HEK293 (cell line): ENCODE measurements around the gene FSD2.

Experiments used
- CTCF ChIA-PET: fragments of 350-600 bp; formaldehyde crosslinking; extraction: SDS; loops from one replicate; lab custom pipeline; 2021; ENCODE audit warnings: antibody characterized with exemption; lab: Yijun Ruan, JAX
- POLR2A ChIA-PET: fragments of 300-600 bp; formaldehyde crosslinking; extraction: SDS; loops from one replicate; lab custom pipeline; 2020; ENCODE audit warnings: antibody characterized with exemption, inconsistent platforms; lab: Yijun Ruan, JAX
- H3K27ac ChIP-seq: fragments of 200-500 bp; sonication (Bioruptor generic); 2 replicates; pipeline ENCODE4 v1.5.1; 2014; ENCODE audit warnings: low read depth, low read length, control low read depth, inconsistent platforms; ENCODE audit errors: extremely low read depth
- H3K36me3 ChIP-seq, 2 experiments: fragments of 200-500 bp in 1 of 2; sonication (Bioruptor generic) in 1 of 2; 1 replicate in 1 of 2; 2 replicates in 1 of 2; pipeline ENCODE4 v1.5.1; 2014 to 2017; ENCODE audit warnings: inconsistent platforms in 2 of 2, low read length in 2 of 2; ENCODE audit not compliant: control insufficient read depth in 2 of 2, insufficient read depth in 1 of 2
- H3K4me1 ChIP-seq: fragments of 200-500 bp; sonication (Bioruptor generic); 2 replicates; pipeline ENCODE4 v1.5.1; 2014; ENCODE audit warnings: mild to moderate bottlenecking, low read length, inconsistent platforms; ENCODE audit not compliant: control insufficient read depth, insufficient read depth
- H3K4me3 ChIP-seq: 2 replicates; pipeline ENCODE4 v1.5.1; 2011; ENCODE audit warnings: low read depth, mild to moderate bottlenecking, control low read depth, low read length, moderate library complexity
- H3K9me3 ChIP-seq: fragments of 200-500 bp; sonication (Bioruptor generic); 2 replicates; pipeline ENCODE4 v1.5.1; 2014; ENCODE audit warnings: low read depth, low read length, inconsistent platforms; ENCODE audit not compliant: control insufficient read depth, insufficient read depth
- GLI4 ChIP-seq: fragments of 450-650 bp; formaldehyde crosslinking; IDR thresholded peaks from 2 replicates; pipeline ENCODE4 v1.5.1; 2016; ENCODE audit warnings: missing biosample characterization, missing genetic modification characterization
- GLIS1 ChIP-seq: fragments of 450-650 bp; formaldehyde crosslinking; IDR thresholded peaks from 2 replicates; pipeline ENCODE4 v1.5.1; 2016; ENCODE audit warnings: missing biosample characterization, missing genetic modification characterization
- IKZF3 ChIP-seq: fragments of 450-650 bp; IDR thresholded peaks from 2 replicates; pipeline ENCODE4 v1.5.0; 2018; ENCODE audit warnings: missing biosample characterization, mild to moderate bottlenecking, missing genetic modification characterization, moderate library complexity
- KLF7 ChIP-seq: fragments of 450-650 bp; formaldehyde crosslinking; IDR thresholded peaks from 2 replicates; pipeline ENCODE4 v1.5.1; 2016; ENCODE audit warnings: missing biosample characterization, missing genetic modification characterization, borderline replicate concordance
- KLF8 ChIP-seq: fragments of 450-650 bp; formaldehyde crosslinking; IDR thresholded peaks from 2 replicates; pipeline ENCODE4 v1.5.1; 2016; ENCODE audit warnings: missing biosample characterization, missing genetic modification characterization
- YY1 ChIP-seq: fragments of 450-650 bp; formaldehyde crosslinking; IDR thresholded peaks from 2 replicates; pipeline ENCODE4 v1.5.1; 2018; ENCODE audit warnings: missing biosample characterization, missing genetic modification characterization
- ZBTB11 ChIP-seq: fragments of 450-650 bp; formaldehyde crosslinking; conservative IDR thresholded peaks from 2 replicates; pipeline ENCODE4 v1.5.1; 2016; ENCODE audit warnings: low read depth, missing biosample characterization, missing genetic modification characterization
- ZBTB20 ChIP-seq: fragments of 450-650 bp; formaldehyde crosslinking; IDR thresholded peaks from 2 replicates; pipeline ENCODE4 v1.5.1; 2016; ENCODE audit warnings: missing biosample characterization, missing genetic modification characterization
- ZBTB44 ChIP-seq: fragments of 450-650 bp; IDR thresholded peaks from 2 replicates; pipeline ENCODE4 v1.5.1; 2018; ENCODE audit warnings: missing biosample characterization, mild to moderate bottlenecking, missing genetic modification characterization
- ZBTB48 ChIP-seq: fragments of 450-650 bp; formaldehyde crosslinking; IDR thresholded peaks from 2 replicates; pipeline ENCODE4 v1.5.1; 2016; ENCODE audit warnings: missing biosample characterization, missing genetic modification characterization
- ZNF121 ChIP-seq: fragments of 450-650 bp; formaldehyde crosslinking; IDR thresholded peaks from 2 replicates; pipeline ENCODE4 v1.5.1; 2016; ENCODE audit warnings: missing biosample characterization, missing genetic modification characterization
- ZNF157 ChIP-seq: fragments of 450-650 bp; formaldehyde crosslinking; IDR thresholded peaks from 2 replicates; pipeline ENCODE4 v1.5.1; 2016; ENCODE audit warnings: missing biosample characterization, missing genetic modification characterization
- ZNF16 ChIP-seq: fragments of 450-650 bp; formaldehyde crosslinking; IDR thresholded peaks from 2 replicates; pipeline ENCODE4 v1.5.1; 2016; ENCODE audit warnings: low read depth, missing biosample characterization, missing genetic modification characterization
- ZNF184 ChIP-seq: fragments of 450-650 bp; IDR thresholded peaks from 2 replicates; pipeline ENCODE4 v1.5.1; 2018; ENCODE audit warnings: missing biosample characterization, mild to moderate bottlenecking, missing genetic modification characterization
- ZNF23 ChIP-seq: fragments of 450-650 bp; formaldehyde crosslinking; IDR thresholded peaks from 2 replicates; pipeline ENCODE4 v1.5.1; 2016; ENCODE audit warnings: missing biosample characterization, missing genetic modification characterization, borderline replicate concordance
- ZNF248 ChIP-seq: fragments of 450-650 bp; formaldehyde crosslinking; IDR thresholded peaks from 2 replicates; pipeline ENCODE4 v1.5.1; 2017; ENCODE audit warnings: missing biosample characterization, missing genetic modification characterization
- ZNF266 ChIP-seq: fragments of 450-650 bp; formaldehyde crosslinking; IDR thresholded peaks from 2 replicates; pipeline ENCODE4 v1.5.1; 2016; ENCODE audit warnings: missing biosample characterization, missing genetic modification characterization, low read depth
- ZNF292 ChIP-seq: fragments of 450-650 bp; formaldehyde crosslinking; IDR thresholded peaks from 2 replicates; pipeline ENCODE4 v1.5.1; 2016; ENCODE audit warnings: low read depth, missing biosample characterization, missing genetic modification characterization, borderline replicate concordance
- ZNF335 ChIP-seq: fragments of 450-650 bp; formaldehyde crosslinking; conservative IDR thresholded peaks from 2 replicates; pipeline ENCODE4 v1.5.1; 2016; ENCODE audit warnings: missing biosample characterization, missing genetic modification characterization
- ZNF354C ChIP-seq: fragments of 450-650 bp; formaldehyde crosslinking; IDR thresholded peaks from 2 replicates; pipeline ENCODE4 v1.5.1; 2016; ENCODE audit warnings: missing biosample characterization, missing genetic modification characterization, low read depth, borderline replicate concordance
- ZNF48 ChIP-seq: fragments of 450-650 bp; formaldehyde crosslinking; IDR thresholded peaks from 2 replicates; pipeline ENCODE4 v1.5.1; 2016; ENCODE audit warnings: missing biosample characterization, missing genetic modification characterization
- ZNF561 ChIP-seq: fragments of 450-650 bp; IDR thresholded peaks from 2 replicates; pipeline ENCODE4 v1.5.1; 2018; ENCODE audit warnings: missing biosample characterization, missing genetic modification characterization, borderline replicate concordance
- ZNF580 ChIP-seq: fragments of 450-650 bp; formaldehyde crosslinking; IDR thresholded peaks from 2 replicates; pipeline ENCODE4 v1.5.1; 2016; ENCODE audit warnings: missing biosample characterization, missing genetic modification characterization
- ZNF600 ChIP-seq: fragments of 450-650 bp; formaldehyde crosslinking; IDR thresholded peaks from 2 replicates; pipeline ENCODE4 v1.5.1; 2016; ENCODE audit warnings: missing biosample characterization, missing genetic modification characterization
- ZNF626 ChIP-seq: fragments of 450-650 bp; sonication (Bioruptor Pico); formaldehyde crosslinking; IDR thresholded peaks from 2 replicates; pipeline ENCODE4 v1.5.1; 2018; ENCODE audit warnings: missing biosample characterization, missing genetic modification characterization, inconsistent platforms
- ZNF658 ChIP-seq: fragments of 450-650 bp; formaldehyde crosslinking; IDR thresholded peaks from 2 replicates; pipeline ENCODE4; 2016; ENCODE audit warnings: missing biosample characterization, missing genetic modification characterization
- ZNF76 ChIP-seq: fragments of 450-650 bp; formaldehyde crosslinking; IDR thresholded peaks from 2 replicates; pipeline ENCODE4; 2016; ENCODE audit warnings: low read depth, missing biosample characterization, missing genetic modification characterization, borderline replicate concordance
- TF ChIP-seq, protein P1 (sequence below): fragments of 450-650 bp; formaldehyde crosslinking; IDR thresholded peaks from 2 replicates; pipeline ENCODE4 v1.5.1; 2016; ENCODE audit warnings: missing biosample characterization, missing genetic modification characterization
- TF ChIP-seq, protein P2 (sequence below): fragments of 450-650 bp; formaldehyde crosslinking; IDR thresholded peaks from 2 replicates; pipeline ENCODE4 v1.5.1; 2016; ENCODE audit warnings: missing biosample characterization, missing genetic modification characterization

Gene FSD2

GRCh38 chr15:82750831-82751180 lies 55.1 kb downstream of the FSD2 start (continued):
- TF ChIP-seq, protein P1, sequence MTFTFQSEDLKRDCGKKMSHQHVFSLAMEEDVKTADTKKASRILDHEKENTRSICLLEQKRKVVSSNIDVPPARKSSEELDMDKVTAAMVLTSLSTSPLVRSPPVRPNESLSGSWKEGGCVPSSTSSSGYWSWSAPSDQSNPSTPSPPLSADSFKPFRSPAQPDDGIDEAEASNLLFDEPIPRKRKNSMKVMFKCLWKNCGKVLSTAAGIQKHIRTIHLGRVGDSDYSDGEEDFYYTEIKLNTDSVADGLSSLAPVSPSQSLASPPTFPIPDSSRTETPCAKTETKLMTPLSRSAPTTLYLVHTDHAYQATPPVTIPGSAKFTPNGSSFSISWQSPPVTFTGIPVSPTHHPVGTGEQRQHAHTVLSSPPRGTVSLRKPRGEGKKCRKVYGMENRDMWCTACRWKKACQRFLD (tag by site-specific recombination): no peak
- TF ChIP-seq ZNF248: no peak
- TF ChIP-seq YY1 (tag by site-specific recombination): no peak
- TF ChIP-seq ZNF354C (tag by site-specific recombination): no peak
- TF ChIP-seq ZBTB48 (tag by site-specific recombination): no peak
- TF ChIP-seq ZNF23 (tag by site-specific recombination): no peak
- TF ChIP-seq ZNF292 (tag by site-specific recombination): no peak
- TF ChIP-seq ZNF626 (tag by site-specific recombination): no peak
- no peak for TF ChIP-seq ZNF335 (tag by site-specific recombination)
- no peak for TF ChIP-seq GLI4
- TF ChIP-seq GLIS1 (tag by site-specific recombination): no peak

- CTCF ChIA-PET: interaction anchor here (0.6 to 1.5 kb wide), 9 partner anchors 8 to 518 kb away, joined by 3 to 6 read pairs (median 3); no protein-coding TSS in a partner anchor
- Histone ChIP-seq H3K4me3 (peak overlapping the region; percentile 84), H3K4me1 (no peaks in the 10 kb centered on the region), H3K9me3 (no peaks in the 10 kb centered on the region), H3K36me3 (peaks cover 33 to 40% of the 10 kb centered on the region in 2 experiments), H3K27ac (peak overlapping the region; percentile 49)
- POLR2A ChIA-PET: interaction anchor here (0.6 to 2.6 kb wide), 39 partner anchors 9 to 455 kb away, joined by 3 to 36 read pairs (median 5); partner anchors contain the start of genes C15orf40, CPEB1, RAMAC and RPS17
- TF ChIP-seq KLF8 (tag by site-specific recombination) (peak; percentile 53; the same call in 1 of the 2 replicates), ZBTB11 (tag by site-specific recombination) (peak; percentile 90), ZNF76 (tag by site-specific recombination) (peak; percentile 72), ZNF16 (tag by site-specific recombination) (no peak), ZNF600 (tag by site-specific recombination) (peak; percentile 65), ZNF184 (tag by site-specific recombination) (no peak), ZNF157 (tag by site-specific recombination) (no peak), ZNF658 (no peak), ZNF121 (no peak), ZBTB20 (tag by site-specific recombination) (peak; percentile 62; the same call in 1 of the 2 replicates), ZNF580 (tag by site-specific recombination) (0 out of 2 replicates have a peak, but pooled peaks have one; percentile 5), YY1 (tag by site-specific recombination) (no peak), ZNF48 (tag by site-specific recombination) (no peak), ZBTB44 (tag by site-specific recombination) (no peak; the same call in 1 of the 2 replicates), ZNF266 (tag by site-specific recombination) (no peak), KLF7 (tag by site-specific recombination) (no peak), IKZF3 (tag by site-specific recombination) (peak; percentile 71; the same call in 1 of the 2 replicates), ZNF561 (no peak)
- TF ChIP-seq, protein P2, sequence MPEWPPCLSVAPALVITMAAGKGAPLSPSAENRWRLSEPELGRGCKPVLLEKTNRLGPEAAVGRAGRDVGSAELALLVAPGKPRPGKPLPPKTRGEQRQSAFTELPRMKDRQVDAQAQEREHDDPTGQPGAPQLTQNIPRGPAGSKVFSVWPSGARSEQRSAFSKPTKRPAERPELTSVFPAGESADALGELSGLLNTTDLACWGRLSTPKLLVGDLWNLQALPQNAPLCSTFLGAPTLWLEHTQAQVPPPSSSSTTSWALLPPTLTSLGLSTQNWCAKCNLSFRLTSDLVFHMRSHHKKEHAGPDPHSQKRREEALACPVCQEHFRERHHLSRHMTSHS (tag by site-specific recombination): no peak
These were observed 55.7 kb downstream of the FSD2 start for GRCh38 chr15:82749951-82750830.
